CD4-positive, alpha-beta T cell treated with Interleukin-21 for 1 hour (primary cell): Measurements from ENCODE around the gene RPS26.
"Not testable (repeated sequence)": the region's sequence is repeated elsewhere in the genome, so short reads cannot be mapped to it uniquely, and the experiment has no call there.

ENCODE experiments used
- DNase-seq: peaks from one replicate; pipeline ENCODE4 v3.0.0-alpha.2; 2020

Gene RPS26

DNA sequence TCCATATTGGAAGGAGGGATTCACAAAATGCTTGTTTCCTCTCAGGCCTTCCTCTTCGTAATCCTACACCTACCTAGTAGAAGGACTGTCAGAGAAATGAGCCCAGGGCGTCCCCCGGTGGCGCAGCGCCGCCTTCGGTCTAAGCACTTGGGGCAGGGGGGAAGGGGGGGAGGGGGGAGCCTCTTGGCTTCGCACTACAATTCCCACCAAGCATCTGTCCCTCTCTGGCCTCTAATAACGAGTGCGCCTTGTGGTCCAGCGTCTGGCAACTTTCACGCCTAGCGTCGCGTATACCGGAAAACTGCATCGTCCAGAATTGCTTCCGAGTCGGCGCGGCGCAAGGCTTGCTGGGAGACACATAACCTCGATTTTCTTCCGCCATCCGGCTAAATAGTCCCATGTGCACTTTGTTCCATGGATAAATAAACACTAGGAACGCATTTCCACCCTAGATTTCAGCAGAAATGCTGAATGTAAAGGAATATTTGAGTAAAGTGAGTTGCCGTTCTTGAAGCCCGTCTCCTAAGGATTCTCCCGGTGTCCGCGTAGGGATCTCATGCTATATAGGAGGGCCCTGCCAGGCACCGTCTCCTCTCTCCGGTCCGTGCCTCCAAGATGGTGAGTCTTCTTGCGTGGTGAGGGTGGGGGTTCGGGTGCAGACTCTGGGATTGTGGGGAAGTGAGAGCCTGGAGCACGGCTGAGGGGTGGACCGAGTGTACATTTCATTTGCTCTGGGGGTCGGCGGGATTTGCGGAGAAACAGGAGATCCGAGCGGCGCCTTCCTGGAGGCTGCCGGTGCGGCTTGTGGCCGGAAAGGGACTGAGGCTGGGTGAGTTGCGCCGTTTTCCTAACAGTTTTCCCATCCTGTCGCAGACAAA is at the start of gene RPS26:
Gene RPS26, plus strand, starts transcription at position 367 of the 878 bp plus-strand sequence. Its CDS starts 249 bp downstream, at position 616.
- DNase-seq: peak; percentile 98

GRCh38 chr12:55993230-55993853 is 48.4 kb upstream of the RPS26 start:
- no peak for DNase-seq

- no peak for DNase-seq
These were observed 46.4 kb upstream of the RPS26 start for GRCh38 chr12:55995366-55995765.

DNA sequence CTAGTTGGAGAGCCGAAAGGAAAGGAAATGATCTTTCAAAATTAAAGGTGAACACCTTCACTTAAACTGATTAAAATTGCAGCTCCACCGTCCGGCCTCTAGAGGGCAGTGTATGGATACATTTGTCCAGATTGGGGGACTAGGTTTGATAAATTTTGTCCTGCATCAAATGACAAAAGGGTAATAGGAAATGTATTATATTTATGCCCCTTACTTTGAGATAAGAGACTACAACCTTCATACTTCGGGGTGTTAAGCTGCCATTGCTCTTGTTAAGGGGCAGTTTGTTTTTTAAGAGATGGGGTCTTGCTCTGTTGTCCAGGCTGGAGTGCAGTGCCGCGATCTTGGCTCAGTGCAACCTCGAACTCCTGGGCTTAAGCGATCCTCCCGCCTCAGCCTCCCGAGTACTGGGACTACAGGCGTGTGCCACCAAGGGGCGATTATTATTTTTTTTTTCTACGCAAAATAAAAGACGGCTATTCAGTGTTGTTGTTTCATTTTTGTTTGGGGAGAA is 45.5 kb upstream of the RPS26 start:
- DNase-seq: peak; percentile 84

DNA sequence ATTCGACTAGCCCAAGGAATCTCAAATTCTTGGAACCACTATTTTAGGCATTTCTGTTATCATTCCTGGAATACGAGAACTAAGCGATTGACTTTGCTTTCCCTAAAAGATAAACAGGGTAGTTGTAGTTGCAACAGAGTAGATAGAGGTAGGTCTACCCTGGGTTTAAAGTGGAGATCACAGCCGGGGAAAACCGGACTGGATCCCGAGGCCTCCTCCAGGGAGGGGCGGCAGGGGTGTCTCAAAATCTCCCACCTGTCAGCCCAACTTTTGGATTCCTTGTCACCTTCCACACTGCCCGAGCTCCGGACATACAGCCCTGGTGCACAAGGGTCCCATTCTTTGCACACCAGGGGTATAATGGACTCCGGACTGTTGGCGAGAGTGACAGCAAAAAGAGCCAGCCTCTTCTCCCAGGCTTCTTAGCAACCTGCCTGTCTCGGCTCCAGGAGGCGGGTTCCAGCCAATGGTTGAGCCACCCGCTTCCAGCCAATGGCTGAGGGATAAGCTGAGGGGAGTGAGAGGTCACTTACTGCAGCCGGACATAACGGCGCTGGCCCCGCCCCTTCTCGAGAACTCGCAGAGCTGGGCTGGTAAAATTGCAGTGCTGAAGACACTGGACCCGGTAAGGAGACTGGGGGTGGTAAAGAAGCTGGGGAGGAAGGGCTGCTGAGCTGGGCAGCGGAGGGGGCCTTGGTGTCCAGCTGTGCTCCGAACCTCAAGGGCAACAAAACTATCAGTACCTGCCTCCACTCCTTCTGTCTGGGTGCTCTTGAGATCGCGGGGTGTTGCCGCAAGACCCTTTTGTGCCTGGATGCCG is 44.8 kb upstream of the RPS26 start, which contains the start of gene SUOX:
Gene SUOX, plus strand, starts transcription at position 562 of the 820 bp plus-strand sequence. CDS start 4,946 bp downstream, outside the sequence.
- DNase-seq: peak; percentile 49

DNA sequence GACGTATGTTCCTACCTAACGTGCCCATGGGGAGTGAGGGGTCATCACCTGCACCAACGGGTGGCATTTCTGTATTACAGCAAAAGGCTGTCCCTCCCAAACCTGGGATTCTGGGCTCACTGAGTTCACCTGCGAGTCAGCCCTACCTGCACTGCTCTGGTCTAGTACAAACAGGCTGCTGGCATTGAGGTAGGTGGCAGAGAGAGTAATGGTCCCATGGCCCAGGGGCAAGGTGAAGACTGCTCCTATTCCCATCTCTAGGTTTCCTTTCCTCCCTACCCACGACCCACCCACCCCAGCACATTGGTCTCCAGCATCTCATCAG is 44.2 kb upstream of the RPS26 start:
- DNase-seq: no peak

- DNase-seq: peak; percentile 19
These were observed 42.2 kb upstream of the RPS26 start for GRCh38 chr12:55999522-55999921.

- not testable (repeated sequence) for DNase-seq
These were observed 41.6 kb upstream of the RPS26 start for GRCh38 chr12:55999999-56000540.

GRCh38 chr12:56001487-56002100 is 40.1 kb upstream of the RPS26 start:
- DNase-seq: no peak

DNA sequence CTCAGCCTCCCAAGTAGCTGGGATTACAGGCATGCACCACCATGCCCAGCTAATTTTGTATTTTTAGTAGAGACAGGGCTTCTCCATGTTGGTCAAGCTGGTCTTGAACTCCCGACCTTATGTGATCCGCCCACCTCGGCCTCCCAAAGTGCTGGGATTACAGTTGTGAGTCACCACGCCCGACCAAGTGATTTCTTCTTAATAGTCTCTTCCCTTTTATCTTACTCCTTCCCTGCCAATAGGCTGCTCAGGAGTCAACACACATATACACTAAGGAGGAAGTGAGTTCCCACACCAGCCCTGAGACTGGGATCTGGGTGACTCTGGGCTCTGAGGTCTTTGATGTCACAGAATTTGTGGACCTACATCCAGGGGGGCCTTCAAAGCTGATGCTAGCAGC is 38.3 kb upstream of the RPS26 start:
- not testable (repeated sequence) for DNase-seq

DNA sequence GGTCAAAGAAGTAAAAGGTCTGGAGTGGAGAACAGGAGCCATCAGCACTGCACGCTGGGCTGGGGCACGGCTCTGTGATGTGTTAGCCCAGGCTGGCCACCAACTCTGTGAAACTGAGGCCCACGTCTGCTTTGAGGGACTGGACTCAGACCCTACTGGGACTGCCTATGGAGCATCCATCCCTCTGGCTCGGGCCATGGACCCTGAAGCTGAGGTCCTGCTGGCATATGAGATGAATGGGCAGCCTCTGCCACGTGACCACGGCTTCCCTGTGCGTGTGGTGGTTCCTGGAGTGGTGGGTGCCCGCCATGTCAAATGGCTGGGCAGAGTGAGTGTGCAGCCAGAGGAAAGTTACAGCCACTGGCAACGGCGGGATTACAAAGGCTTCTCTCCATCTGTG is 37.5 kb upstream of the RPS26 start:
- DNase-seq: no peak

GRCh38 chr12:56007564-56008559 is 33.9 kb upstream of the RPS26 start:
- DNase-seq: peak; percentile 71

GRCh38 chr12:56010111-56010570 is 31.6 kb upstream of the RPS26 start:
- no peak for DNase-seq

GRCh38 chr12:56011509-56012090 is 30.1 kb upstream of the RPS26 start:
- DNase-seq: no peak

- DNase-seq: no peak
These were observed 28.2 kb upstream of the RPS26 start for GRCh38 chr12:56013482-56013881.

DNA sequence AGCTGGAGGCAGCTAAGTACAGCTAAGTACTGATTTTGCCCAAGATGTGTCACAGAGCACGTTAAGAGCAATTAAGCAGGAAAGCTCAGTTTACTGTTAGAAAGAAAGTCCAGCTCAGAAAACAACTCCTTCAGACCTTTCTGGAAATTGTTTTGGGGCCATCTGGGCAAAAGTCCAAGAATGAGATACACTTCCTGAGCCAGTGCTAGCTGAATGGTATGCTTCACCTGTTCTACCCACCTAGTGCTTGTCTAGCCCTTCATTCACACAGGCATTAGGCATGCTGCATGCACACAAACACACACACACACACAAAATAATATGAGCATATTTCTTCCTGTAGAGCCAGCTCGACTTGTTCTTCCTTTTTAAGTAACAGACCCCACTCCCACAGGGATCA is 27.5 kb upstream of the RPS26 start:
- no peak for DNase-seq

DNA sequence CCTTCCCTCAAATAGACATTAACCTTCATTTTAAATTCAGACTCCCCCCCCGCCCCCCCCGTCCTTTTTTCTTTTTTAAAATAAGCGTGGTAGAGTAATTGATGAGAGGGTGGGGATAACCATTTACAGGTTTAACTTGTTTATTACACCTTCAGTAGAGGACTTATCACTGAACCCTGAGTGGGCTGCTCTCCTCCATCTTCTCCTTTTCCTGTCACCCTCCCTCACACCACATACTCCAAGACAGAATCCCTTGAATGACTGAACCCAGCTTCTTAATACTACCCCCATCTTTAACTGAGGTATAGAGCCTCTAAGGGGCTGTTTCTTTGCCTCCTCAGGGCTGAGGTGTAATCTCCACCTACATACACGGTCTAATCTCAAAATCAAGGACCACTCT is 24.5 kb upstream of the RPS26 start:
- DNase-seq: no peak

DNA sequence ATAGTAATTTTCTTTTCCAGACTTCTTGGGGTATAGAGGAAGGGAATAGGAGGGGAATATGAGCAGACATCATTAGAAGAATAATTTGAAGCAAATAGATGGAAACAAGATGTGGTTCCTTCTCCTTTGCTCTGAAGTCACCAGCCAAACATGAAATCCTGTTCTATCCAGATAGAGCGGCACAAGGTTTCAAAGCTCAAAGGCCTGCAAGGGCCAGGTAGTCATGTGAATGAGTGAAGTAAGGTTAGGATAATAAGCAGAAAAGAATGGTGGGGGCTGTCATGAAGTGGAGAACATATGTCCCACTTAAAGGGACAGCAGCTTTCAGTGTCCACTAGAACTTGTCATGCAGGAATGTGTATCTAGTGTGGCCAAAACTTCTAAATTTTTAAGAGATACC is 23.4 kb upstream of the RPS26 start:
- no peak for DNase-seq

GRCh38 chr12:56020423-56021184 is 21.1 kb upstream of the RPS26 start, which contains the start of gene IKZF4:
TSS of gene IKZF4 (plus strand) at chr12:56021043. CDS start at chr12:56021494, 451 bp downstream.
- peak; percentile 25 for DNase-seq
